Transverse colon (tissue), 3 donors: ENCODE results near the gene MTMR3.

Experiments
- POLR2A ChIP-seq: fragments of 450-650 bp; IDR thresholded peaks from one replicate; pipeline ENCODE4 v1.6.1; 2016; ENCODE audit warnings: antibody characterized with exemption, mild to moderate bottlenecking, moderate library complexity
- TF ChIP-seq, protein P1 (sequence below), 5 experiments: fragments of 200-600 bp in 3 of 5; fragments of 450-650 bp in 2 of 5; sonication (generic) in 3 of 5; IDR thresholded peaks; 1 replicate in 2 of 5; 2 replicates in 3 of 5; pipeline ENCODE4 v1.5.1; 2016 to 2017; ENCODE audit warnings: antibody characterized with exemption in 5 of 5, inconsistent platforms in 3 of 5, mild to moderate bottlenecking in 2 of 5, moderate library complexity in 1 of 5

GRCh38 chr22:30030329-30030728 lies 147.4 kb downstream of the MTMR3 start:
- TF ChIP-seq, protein P1, sequence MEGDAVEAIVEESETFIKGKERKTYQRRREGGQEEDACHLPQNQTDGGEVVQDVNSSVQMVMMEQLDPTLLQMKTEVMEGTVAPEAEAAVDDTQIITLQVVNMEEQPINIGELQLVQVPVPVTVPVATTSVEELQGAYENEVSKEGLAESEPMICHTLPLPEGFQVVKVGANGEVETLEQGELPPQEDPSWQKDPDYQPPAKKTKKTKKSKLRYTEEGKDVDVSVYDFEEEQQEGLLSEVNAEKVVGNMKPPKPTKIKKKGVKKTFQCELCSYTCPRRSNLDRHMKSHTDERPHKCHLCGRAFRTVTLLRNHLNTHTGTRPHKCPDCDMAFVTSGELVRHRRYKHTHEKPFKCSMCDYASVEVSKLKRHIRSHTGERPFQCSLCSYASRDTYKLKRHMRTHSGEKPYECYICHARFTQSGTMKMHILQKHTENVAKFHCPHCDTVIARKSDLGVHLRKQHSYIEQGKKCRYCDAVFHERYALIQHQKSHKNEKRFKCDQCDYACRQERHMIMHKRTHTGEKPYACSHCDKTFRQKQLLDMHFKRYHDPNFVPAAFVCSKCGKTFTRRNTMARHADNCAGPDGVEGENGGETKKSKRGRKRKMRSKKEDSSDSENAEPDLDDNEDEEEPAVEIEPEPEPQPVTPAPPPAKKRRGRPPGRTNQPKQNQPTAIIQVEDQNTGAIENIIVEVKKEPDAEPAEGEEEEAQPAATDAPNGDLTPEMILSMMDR (IDR thresholded peaks at IDR 0.05) = no peak
- no peak for TF ChIP-seq POLR2A
